ENCODE measurements around the gene JAK1.

JAK1 gene

GRCh38 chr1:64917907-64918306, 48.4 kb downstream of the JAK1 start:
- no peak for DNase-seq

- no peak for DNase-seq
Observed at GRCh38 chr1:64917328-64917861, 49.0 kb downstream of the JAK1 start.

- DNase-seq: no peak
Observed at GRCh38 chr1:64915381-64916274, 50.7 kb downstream of the JAK1 start.

- no peak for DNase-seq
Observed at GRCh38 chr1:64913361-64914015, 52.9 kb downstream of the JAK1 start.

- DNase-seq: no peak
Observed at GRCh38 chr1:64912191-64912590, 54.2 kb downstream of the JAK1 start.

- no peak for DNase-seq
Observed at GRCh38 chr1:64911326-64911725, 55.0 kb downstream of the JAK1 start.

GRCh38 chr1:64909031-64909430, 57.3 kb downstream of the JAK1 start:
- no peak for DNase-seq

- no peak for DNase-seq
Observed at GRCh38 chr1:64908575-64908974, 57.8 kb downstream of the JAK1 start.

- DNase-seq: no peak
Observed at GRCh38 chr1:64906447-64906846, 59.9 kb downstream of the JAK1 start.

GRCh38 chr1:64903593-64903992, 62.8 kb downstream of the JAK1 start:
- no peak for DNase-seq

- no peak for DNase-seq
Observed at GRCh38 chr1:64901663-64902062, 64.7 kb downstream of the JAK1 start.

- no peak for DNase-seq
Observed at GRCh38 chr1:64900916-64901315, 65.4 kb downstream of the JAK1 start.

- peak; percentile 60 for DNase-seq
Observed at GRCh38 chr1:64898107-64898861, 68.1 kb downstream of the JAK1 start.

GRCh38 chr1:64896551-64896950, 69.8 kb downstream of the JAK1 start:
- no peak for DNase-seq

- no peak for DNase-seq
Observed at GRCh38 chr1:64895500-64895899, 70.8 kb downstream of the JAK1 start.

- DNase-seq: no peak
Observed at GRCh38 chr1:64894438-64895196, 71.7 kb downstream of the JAK1 start.

- DNase-seq: no peak
Observed at GRCh38 chr1:64893921-64894320, 72.4 kb downstream of the JAK1 start.

- no peak for DNase-seq
Observed at GRCh38 chr1:64892576-64893573, 73.5 kb downstream of the JAK1 start.

GRCh38 chr1:64891448-64891825, 74.9 kb downstream of the JAK1 start:
- no peak for DNase-seq

- no peak for DNase-seq
Observed at GRCh38 chr1:64890699-64891447, 75.5 kb downstream of the JAK1 start.

All from left hindlimb (tissue), 1 donor.